IMR-90 (cell line): ENCODE data around the gene FKBP7. TPM values are rescaled to one million over a fixed set of nuclear protein-coding genes. Genes with fewer than 3 reads are reported as not detected.

Source experiments
- ATAC-seq: fragments of 200-7000 bp; cut with Tn5 transposase; 2 replicates; pipeline ENCODE4 v1.9.1; 2020; ENCODE audit warnings: low read depth, mild to moderate bottlenecking, moderate library complexity
- BruUV-seq: library from RNA; stranded (reverse); fragments of 400-500 nt; replicated peaks from 2 replicates; lab custom pipeline; 2021; lab: Mats Ljungman, UMichigan
- CTCF ChIA-PET: fragments of 300-600 bp; formaldehyde crosslinking; extraction: SDS; loops from one replicate; lab custom pipeline; 2021; ENCODE audit warnings: antibody characterized with exemption; lab: Yijun Ruan, JAX
- POLR2A ChIA-PET: fragments of 300-600 bp; sonication (Branson Sonifier 250); formaldehyde crosslinking; loops from one replicate; lab custom pipeline; 2022; ENCODE audit warnings: antibody characterized with exemption; ENCODE audit not compliant: unreplicated experiment; lab: Charles Lee
- DNase-seq: peaks from one replicate; pipeline ENCODE4 v3.0.0; 2013
- H2AFZ ChIP-seq: replicated peaks from 2 replicates; pipeline ENCODE3; 2013; ENCODE audit warnings: low read length, mild to moderate bottlenecking; ENCODE audit not compliant: poor library complexity
- H2AK5ac ChIP-seq: 2 replicates; pipeline ENCODE4 v1.6.1; 2013; ENCODE audit warnings: low read depth, low read length, inconsistent platforms
- H2AK9ac ChIP-seq: replicated peaks from 2 replicates; pipeline ENCODE3; 2013; ENCODE audit warnings: mild to moderate bottlenecking, low read depth, low read length, moderate library complexity; ENCODE audit not compliant: poor library complexity
- H2BK120ac ChIP-seq: 2 replicates; pipeline ENCODE4 v1.6.1; 2013; ENCODE audit warnings: low read depth, low read length, inconsistent platforms
- H2BK15ac ChIP-seq: 3 replicates; pipeline ENCODE4 v1.6.1; 2013; ENCODE audit warnings: low read depth, low read length, inconsistent platforms
- H2BK20ac ChIP-seq: 2 replicates; pipeline ENCODE4 v1.6.1; 2013; ENCODE audit warnings: low read depth, mild to moderate bottlenecking, inconsistent platforms, low read length, moderate library complexity
- H2BK5ac ChIP-seq: 2 replicates; pipeline ENCODE4 v1.6.1; 2013; ENCODE audit warnings: mild to moderate bottlenecking, low read depth, low read length, inconsistent platforms; ENCODE audit not compliant: poor library complexity, severe bottlenecking
- H3K14ac ChIP-seq: replicated peaks from 2 replicates; pipeline ENCODE4 v1.6.1; 2013; ENCODE audit warnings: low read depth, low read length, inconsistent platforms
- H3K18ac ChIP-seq: 2 replicates; pipeline ENCODE4 v1.6.1; 2013; ENCODE audit warnings: low read depth, low read length, control low read depth
- H3K23ac ChIP-seq: 2 replicates; pipeline ENCODE4 v1.6.1; 2013; ENCODE audit warnings: low read depth, low read length, inconsistent platforms
- H3K27ac ChIP-seq: 2 replicates; pipeline ENCODE4 v1.5.1; 2013; ENCODE audit warnings: mild to moderate bottlenecking, control low read depth, low read length; ENCODE audit not compliant: insufficient read depth
- H3K27me3 ChIP-seq: 2 replicates; pipeline ENCODE4 v1.6.1; 2013; ENCODE audit warnings: low read length; ENCODE audit not compliant: control insufficient read depth, insufficient read depth
- H3K36me3 ChIP-seq: 2 replicates; pipeline ENCODE4 v1.6.1; 2013; ENCODE audit warnings: low read length, mixed read lengths; ENCODE audit not compliant: control insufficient read depth, insufficient read depth
- H3K4ac ChIP-seq: 2 replicates; pipeline ENCODE4 v1.6.1; 2013; ENCODE audit warnings: low read depth, low read length, inconsistent platforms
- H3K4me1 ChIP-seq: 2 replicates; pipeline ENCODE4 v1.6.1; 2013; ENCODE audit warnings: low read length, mixed read lengths; ENCODE audit not compliant: control insufficient read depth, insufficient read depth
- H3K4me2 ChIP-seq: 2 replicates; pipeline ENCODE4 v1.6.1; 2013; ENCODE audit warnings: low read depth, mild to moderate bottlenecking, control low read depth, low read length, moderate library complexity
- H3K4me3 ChIP-seq: 2 replicates; pipeline ENCODE4 v1.5.1; 2013; ENCODE audit warnings: low read depth, mild to moderate bottlenecking, control low read depth, low read length, moderate library complexity; ENCODE audit not compliant: insufficient read depth
- H3K56ac ChIP-seq: 2 replicates; pipeline ENCODE4 v1.6.1; 2013; ENCODE audit warnings: low read length, inconsistent platforms; ENCODE audit not compliant: insufficient read depth; ENCODE audit errors: extremely low read depth
- H3K79me1 ChIP-seq, 2 experiments: 2 replicates each; pipeline ENCODE4 v1.6.1; 2013; ENCODE audit warnings: low read length in 2 of 2, inconsistent platforms in 1 of 2, low read depth in 1 of 2
- H3K9ac ChIP-seq: 2 replicates; pipeline ENCODE4 v1.6.1; 2013; ENCODE audit warnings: low read depth, low read length, control low read depth
- H3K9me1 ChIP-seq: 2 replicates; pipeline ENCODE4 v1.6.1; 2013; ENCODE audit warnings: low read length, inconsistent platforms; ENCODE audit not compliant: insufficient read depth
- H3K9me3 ChIP-seq: 2 replicates; pipeline ENCODE4 v1.6.1; 2013; ENCODE audit warnings: low read length; ENCODE audit not compliant: control insufficient read depth, insufficient read depth
- H4K20me1 ChIP-seq: 2 replicates; pipeline ENCODE4 v1.6.1; 2013; ENCODE audit warnings: low read length, inconsistent platforms; ENCODE audit not compliant: insufficient read depth
- H4K5ac ChIP-seq: 2 replicates; pipeline ENCODE4 v1.6.1; 2013; ENCODE audit warnings: mild to moderate bottlenecking, low read depth, low read length, control low read depth
- H4K8ac ChIP-seq, 2 experiments: 2 replicates each; pipeline ENCODE4 v1.6.1; 2013; ENCODE audit warnings: low read depth in 2 of 2, low read length in 2 of 2, control low read depth in 1 of 2, inconsistent platforms in 1 of 2
- H4K91ac ChIP-seq: 2 replicates; pipeline ENCODE4 v1.6.1; 2013; ENCODE audit warnings: low read depth, low read length, inconsistent platforms; ENCODE audit not compliant: insufficient read depth
- CEBPB ChIP-seq: IDR thresholded peaks from 2 replicates; pipeline ENCODE4 v1.6.1; 2012; ENCODE audit warnings: low read depth, low read length, improper control_type of control experiment
- CHD1 ChIP-seq: IDR thresholded peaks from 2 replicates; pipeline ENCODE4 v1.6.1; 2012; ENCODE audit warnings: low read depth, low read length, improper control_type of control experiment
- FOS ChIP-seq: fragments of 150-350 bp; IDR thresholded peaks from 2 replicates; pipeline ENCODE4 v1.6.1; 2016; ENCODE audit warnings: low read depth, low read length
- MAFK ChIP-seq: IDR thresholded peaks from 2 replicates; pipeline ENCODE4 v1.6.1; 2012; ENCODE audit warnings: low read depth, low read length, improper control_type of control experiment
- MAZ ChIP-seq: IDR thresholded peaks from 2 replicates; pipeline ENCODE4 v1.6.1; 2012; ENCODE audit warnings: low read depth, mild to moderate bottlenecking, low read length, improper control_type of control experiment, moderate library complexity, borderline replicate concordance
- RAD21 ChIP-seq: IDR thresholded peaks from 2 replicates; pipeline ENCODE4 v1.6.1; 2012; ENCODE audit warnings: low read length, improper control_type of control experiment
- RCOR1 ChIP-seq: IDR thresholded peaks from 2 replicates; pipeline ENCODE4 v1.6.1; 2012; ENCODE audit warnings: mild to moderate bottlenecking, low read length, improper control_type of control experiment; ENCODE audit not compliant: insufficient replicate concordance
- RFX5 ChIP-seq: IDR thresholded peaks from 2 replicates; pipeline ENCODE4 v1.8.0; 2012; ENCODE audit warnings: low read depth, mild to moderate bottlenecking, low read length, moderate library complexity
- WGBS, 2 experiments: methylation state at CpG; one replicate each; pipeline versions ENCODE4 v1.1.5 to v1.1.7; 2013; ENCODE audit warnings: missing lambda C conversion rate in 2 of 2; ENCODE audit not compliant: insufficient read length in 1 of 2; ENCODE audit errors: extremely low coverage in 2 of 2; 5-methylcytosine and 5-hydroxymethylcytosine counted together
- dilution Hi-C: fragments of 300-500 bp; cut with HindIII; formaldehyde crosslinking; loops from one replicate; pipeline ENCODE4 v1.14.3; 2018; ENCODE audit warnings: low sequenced_read_pairs; ENCODE audit not compliant: unreplicated experiment
- in situ Hi-C: fragments of 300-500 bp; cut with MboI; formaldehyde crosslinking; loops from 3 replicates; pipeline ENCODE4 v1.14.3; 2019; ENCODE audit warnings: low sequenced_read_pairs, inconsistent platforms, mixed read lengths
- intact Hi-C: fragments of 100-400 bp; cut with micrococcal nuclease; formaldehyde crosslinking; loops from 2 replicates; pipeline ENCODE4 v1.10.0; 2022
- polyA plus RNA-seq, 3 experiments: library from polyadenylated mRNA; depleted of rRNA; stranded (reverse); fragments of >200 nt; gene quantifications; 2 replicates each; pipeline ENCODE4 v1.2.3, GENCODE V29; 2012; ENCODE audit warnings: low replicate concordance in 1 of 3
- total RNA-seq: library from RNA; depleted of rRNA; stranded (reverse); fragments of >200 nt; gene quantifications from 2 replicates; pipeline ENCODE4 v1.2.3, GENCODE V29; 2012
- TF ChIP-seq, protein P1 (sequence below): fragments of 150-350 bp; IDR thresholded peaks from 2 replicates; pipeline ENCODE4 v1.6.1; 2017; ENCODE audit warnings: mild to moderate bottlenecking, antibody characterized with exemption, low read length, low read depth
- TF ChIP-seq, protein P2 (sequence below): fragments of 150-350 bp; IDR thresholded peaks from 2 replicates; pipeline ENCODE4 v1.6.1; 2016; ENCODE audit warnings: low read depth, mild to moderate bottlenecking, low read length, moderate library complexity, borderline replicate concordance
- TF ChIP-seq, protein P3 (sequence below): conservative IDR thresholded peaks from 2 replicates; pipeline ENCODE4 v1.5.1; 2012; ENCODE audit warnings: mild to moderate bottlenecking, low read depth, low read length, improper control_type of control experiment

FKBP7 gene
- total and polyA plus RNA-seq, 2 of the 4 experiments (the other 2 are of a cell fraction) = 32.6 to 51.0 TPM

DNA sequence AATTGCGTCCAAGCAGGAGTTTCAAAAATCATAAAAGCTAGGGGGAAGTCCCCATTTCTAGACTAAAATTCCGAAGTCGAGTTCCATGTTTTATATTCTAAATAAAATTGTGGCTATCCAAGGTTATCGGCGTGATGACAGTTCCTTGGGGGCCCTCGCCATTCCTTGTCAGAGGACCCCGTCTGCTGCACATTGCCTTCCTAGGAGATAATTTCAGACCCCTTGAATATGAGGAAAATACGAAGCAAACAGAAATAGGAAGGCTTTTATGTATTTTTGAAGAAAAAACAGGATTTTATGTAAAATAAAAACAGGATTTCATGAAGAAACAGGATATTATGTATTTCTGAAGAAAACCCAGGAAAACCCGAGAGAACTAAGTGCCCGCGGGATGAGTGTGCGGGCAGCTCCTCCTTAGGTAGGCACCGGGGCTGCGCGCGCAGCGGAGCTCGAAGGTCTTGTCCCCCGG lies 1.4 kb upstream of the FKBP7 start:
- Histone ChIP-seq H4K20me1 (peaks cover 26% of the 10 kb centered on the region), H3K14ac (no peak overlapping the region), H3K18ac (no peak overlapping the region), H3K4me2 (peak overlapping the region; percentile 52), H2BK120ac (no peak overlapping the region), H3K36me3 (no peaks in the 10 kb centered on the region), H3K4me3 (peak overlapping the region; percentile 21; the same call in 1 of the 2 replicates), H4K5ac (peak overlapping the region; percentile 67), H3K56ac (no peak overlapping the region), H2AK9ac (no peak overlapping the region), H3K9me3 (no peaks in the 10 kb centered on the region), H3K9ac (peak overlapping the region; percentile 40), H2AK5ac (no peak overlapping the region), H3K27me3 (no peaks in the 10 kb centered on the region), H4K91ac (no peak overlapping the region), H3K9me1 (peaks cover 10% of the 10 kb centered on the region), H2BK5ac (peak overlapping the region; percentile 51), H3K79me1 (peaks cover 18 to 44% of the 10 kb centered on the region in 2 experiments), H3K4me1 (peaks cover 8% of the 10 kb centered on the region), H2BK20ac (no peak overlapping the region), H3K23ac (no peak overlapping the region), H2AFZ (peak overlapping the region; percentile 84), H2BK15ac (no peak overlapping the region), H3K27ac (peak overlapping the region; percentile 74; the same call in 1 of the 2 replicates), H3K4ac (peak overlapping the region; percentile 22; the same call in 1 of the 2 replicates), H4K8ac (peak overlapping the region; percentile 86 to 92)
- in situ Hi-C loops = no loop called here
- ChIA-PET POLR2A (no interaction called here), CTCF (interaction anchor here (0.5 kb wide), 1 partner anchor 35 kb away, joined by 7 read pairs; no protein-coding TSS in a partner anchor)
- BruUV-seq = no TSS peak
- intact Hi-C loops = no loop called here
- WGBS, 2 experiments = no CpG with 5 or more reads among the region's 19 CpGs
- TF ChIP-seq CHD1 = no peak
- TF ChIP-seq MAZ = no peak
- TF ChIP-seq MAFK = no peak
- TF ChIP-seq RFX5 = no peak
- TF ChIP-seq RAD21 = no peak
- TF ChIP-seq CEBPB = no peak
- TF ChIP-seq, protein P1, sequence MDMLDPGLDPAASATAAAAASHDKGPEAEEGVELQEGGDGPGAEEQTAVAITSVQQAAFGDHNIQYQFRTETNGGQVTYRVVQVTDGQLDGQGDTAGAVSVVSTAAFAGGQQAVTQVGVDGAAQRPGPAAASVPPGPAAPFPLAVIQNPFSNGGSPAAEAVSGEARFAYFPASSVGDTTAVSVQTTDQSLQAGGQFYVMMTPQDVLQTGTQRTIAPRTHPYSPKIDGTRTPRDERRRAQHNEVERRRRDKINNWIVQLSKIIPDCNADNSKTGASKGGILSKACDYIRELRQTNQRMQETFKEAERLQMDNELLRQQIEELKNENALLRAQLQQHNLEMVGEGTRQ = no peak
- TF ChIP-seq FOS = no peak
- TF ChIP-seq RCOR1 = no peak
- TF ChIP-seq, protein P2, sequence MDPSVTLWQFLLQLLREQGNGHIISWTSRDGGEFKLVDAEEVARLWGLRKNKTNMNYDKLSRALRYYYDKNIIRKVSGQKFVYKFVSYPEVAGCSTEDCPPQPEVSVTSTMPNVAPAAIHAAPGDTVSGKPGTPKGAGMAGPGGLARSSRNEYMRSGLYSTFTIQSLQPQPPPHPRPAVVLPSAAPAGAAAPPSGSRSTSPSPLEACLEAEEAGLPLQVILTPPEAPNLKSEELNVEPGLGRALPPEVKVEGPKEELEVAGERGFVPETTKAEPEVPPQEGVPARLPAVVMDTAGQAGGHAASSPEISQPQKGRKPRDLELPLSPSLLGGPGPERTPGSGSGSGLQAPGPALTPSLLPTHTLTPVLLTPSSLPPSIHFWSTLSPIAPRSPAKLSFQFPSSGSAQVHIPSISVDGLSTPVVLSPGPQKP = no peak
- TF ChIP-seq, protein P3, sequence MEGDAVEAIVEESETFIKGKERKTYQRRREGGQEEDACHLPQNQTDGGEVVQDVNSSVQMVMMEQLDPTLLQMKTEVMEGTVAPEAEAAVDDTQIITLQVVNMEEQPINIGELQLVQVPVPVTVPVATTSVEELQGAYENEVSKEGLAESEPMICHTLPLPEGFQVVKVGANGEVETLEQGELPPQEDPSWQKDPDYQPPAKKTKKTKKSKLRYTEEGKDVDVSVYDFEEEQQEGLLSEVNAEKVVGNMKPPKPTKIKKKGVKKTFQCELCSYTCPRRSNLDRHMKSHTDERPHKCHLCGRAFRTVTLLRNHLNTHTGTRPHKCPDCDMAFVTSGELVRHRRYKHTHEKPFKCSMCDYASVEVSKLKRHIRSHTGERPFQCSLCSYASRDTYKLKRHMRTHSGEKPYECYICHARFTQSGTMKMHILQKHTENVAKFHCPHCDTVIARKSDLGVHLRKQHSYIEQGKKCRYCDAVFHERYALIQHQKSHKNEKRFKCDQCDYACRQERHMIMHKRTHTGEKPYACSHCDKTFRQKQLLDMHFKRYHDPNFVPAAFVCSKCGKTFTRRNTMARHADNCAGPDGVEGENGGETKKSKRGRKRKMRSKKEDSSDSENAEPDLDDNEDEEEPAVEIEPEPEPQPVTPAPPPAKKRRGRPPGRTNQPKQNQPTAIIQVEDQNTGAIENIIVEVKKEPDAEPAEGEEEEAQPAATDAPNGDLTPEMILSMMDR = no peak
- DNase-seq = no peak
- dilution Hi-C loops = no loop called here
- ATAC-seq = no peak
